ENCODE measurements around the gene TNFRSF14.

DNA sequence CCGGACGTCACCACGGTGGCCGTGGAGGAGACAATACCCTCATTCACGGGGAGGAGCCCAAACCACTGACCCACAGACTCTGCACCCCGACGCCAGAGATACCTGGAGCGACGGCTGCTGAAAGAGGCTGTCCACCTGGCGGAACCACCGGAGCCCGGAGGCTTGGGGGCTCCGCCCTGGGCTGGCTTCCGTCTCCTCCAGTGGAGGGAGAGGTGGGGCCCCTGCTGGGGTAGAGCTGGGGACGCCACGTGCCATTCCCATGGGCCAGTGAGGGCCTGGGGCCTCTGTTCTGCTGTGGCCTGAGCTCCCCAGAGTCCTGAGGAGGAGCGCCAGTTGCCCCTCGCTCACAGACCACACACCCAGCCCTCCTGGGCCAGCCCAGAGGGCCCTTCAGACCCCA is 7.0 kb downstream of the TNFRSF14 start:
- TF ChIP-seq, protein P1, sequence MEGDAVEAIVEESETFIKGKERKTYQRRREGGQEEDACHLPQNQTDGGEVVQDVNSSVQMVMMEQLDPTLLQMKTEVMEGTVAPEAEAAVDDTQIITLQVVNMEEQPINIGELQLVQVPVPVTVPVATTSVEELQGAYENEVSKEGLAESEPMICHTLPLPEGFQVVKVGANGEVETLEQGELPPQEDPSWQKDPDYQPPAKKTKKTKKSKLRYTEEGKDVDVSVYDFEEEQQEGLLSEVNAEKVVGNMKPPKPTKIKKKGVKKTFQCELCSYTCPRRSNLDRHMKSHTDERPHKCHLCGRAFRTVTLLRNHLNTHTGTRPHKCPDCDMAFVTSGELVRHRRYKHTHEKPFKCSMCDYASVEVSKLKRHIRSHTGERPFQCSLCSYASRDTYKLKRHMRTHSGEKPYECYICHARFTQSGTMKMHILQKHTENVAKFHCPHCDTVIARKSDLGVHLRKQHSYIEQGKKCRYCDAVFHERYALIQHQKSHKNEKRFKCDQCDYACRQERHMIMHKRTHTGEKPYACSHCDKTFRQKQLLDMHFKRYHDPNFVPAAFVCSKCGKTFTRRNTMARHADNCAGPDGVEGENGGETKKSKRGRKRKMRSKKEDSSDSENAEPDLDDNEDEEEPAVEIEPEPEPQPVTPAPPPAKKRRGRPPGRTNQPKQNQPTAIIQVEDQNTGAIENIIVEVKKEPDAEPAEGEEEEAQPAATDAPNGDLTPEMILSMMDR (IDR thresholded peaks at IDR 0.05; ENCODE audit: insufficient read depth, low read length, poor library complexity, severe bottlenecking) = no peak
- TF ChIP-seq EZH2phosphoT487 (conservative IDR thresholded peaks at IDR 0.05; ENCODE audit: low read length) = no peak
